GM23338 (cell line): ENCODE data around the gene PDE10A.
A peak's percentile ranks its signal among the peaks of the same experiment; 100 is the strongest.

Experiments used
- CREB1 ChIP-seq: fragments of 250-450 bp; sonication (Bioruptor Pico); IDR thresholded peaks from 2 replicates; pipeline ENCODE4 v1.5.0; 2020; ENCODE audit warnings: low read depth, mild to moderate bottlenecking, moderate library complexity
- CTCF ChIP-seq, 2 experiments: fragments of 200-600 bp in 1 of 2; sonication (generic) in 1 of 2; conservative IDR thresholded peaks; 2 replicates each; pipeline versions ENCODE4 v1.5.1 to v1.6.1; 2016 to 2017; ENCODE audit warnings: antibody characterized with exemption in 2 of 2, low read depth in 2 of 2, mild to moderate bottlenecking in 2 of 2, moderate library complexity in 1 of 2
- EZH2 ChIP-seq: fragments of 200-600 bp; sonication (generic); IDR thresholded peaks from one replicate; pipeline ENCODE4 v1.8.0; 2017; ENCODE audit warnings: antibody characterized with exemption, mild to moderate bottlenecking, low read depth; ENCODE audit not compliant: unreplicated experiment
- EZH2phosphoT487 ChIP-seq: fragments of 200-600 bp; sonication (generic); IDR thresholded peaks from one replicate; pipeline ENCODE4 v1.8.1; 2018; ENCODE audit warnings: antibody characterized with exemption; ENCODE audit not compliant: unreplicated experiment
- JUNB ChIP-seq: IDR thresholded peaks from one replicate; pipeline ENCODE4 v1.6.1; 2016; ENCODE audit warnings: antibody characterized with exemption; ENCODE audit not compliant: unreplicated experiment
- POLR2AphosphoS5 ChIP-seq: IDR thresholded peaks from 2 replicates; pipeline ENCODE4 v1.6.1; 2016; ENCODE audit warnings: antibody characterized with exemption, low read depth
- REST ChIP-seq: IDR thresholded peaks from one replicate; pipeline ENCODE4 v1.6.1; 2018; ENCODE audit warnings: antibody characterized with exemption; ENCODE audit not compliant: unreplicated experiment
- ZNF114 ChIP-seq: fragments of 250-450 bp; sonication (Bioruptor Pico); IDR thresholded peaks from 2 replicates; pipeline ENCODE4 v1.5.0; 2020; ENCODE audit warnings: mild to moderate bottlenecking, moderate library complexity
- ZNF331 ChIP-seq: fragments of 250-450 bp; sonication (Bioruptor Pico); IDR thresholded peaks from 2 replicates; pipeline ENCODE4 v1.5.0; 2020; ENCODE audit warnings: low read depth, mild to moderate bottlenecking, moderate library complexity

GRCh38 chr6:165439928-165440554 lies 223.0 kb downstream of the PDE10A start:
- TF ChIP-seq CTCF (conservative IDR thresholded peaks at IDR 0.05; ENCODE audit: low read depth in 2 of 2) = peak in 1 of 2 experiments; percentile 83; a peak in 3 of 4 replicates
- no peak for TF ChIP-seq REST
- TF ChIP-seq EZH2 = no peak
- TF ChIP-seq POLR2AphosphoS5 = no peak
- no peak for TF ChIP-seq EZH2phosphoT487
- TF ChIP-seq ZNF114 (CRISPR knock-in tag) = no peak
- TF ChIP-seq CREB1 (CRISPR knock-in tag) = no peak
- TF ChIP-seq JUNB = no peak
- TF ChIP-seq ZNF331 (CRISPR knock-in tag) = no peak
